Activated CD8-positive, alpha-beta memory T cell treated with anti-CD3 and anti-CD28 coated beads for 48 hours (primary cell): Measurements from ENCODE around the gene VSIG4.
"Not testable (repeated sequence)": the region's sequence is repeated elsewhere in the genome, so short reads cannot be mapped to it uniquely, and the experiment has no call there.

Experiments
- DNase-seq, 3 experiments: peaks; one replicate each; pipeline ENCODE4 v3.0.0-alpha.2; 2020; ENCODE audit warnings: low read depth in 2 of 3, low spot score in 2 of 3

VSIG4 gene

GRCh38 chrX:66039944-66040343 is at the start of gene VSIG4:
Gene VSIG4, minus strand, starts transcription at chrX:66040080. Its CDS starts 82 bp downstream, at chrX:66039998.
- DNase-seq, result no peak

DNA sequence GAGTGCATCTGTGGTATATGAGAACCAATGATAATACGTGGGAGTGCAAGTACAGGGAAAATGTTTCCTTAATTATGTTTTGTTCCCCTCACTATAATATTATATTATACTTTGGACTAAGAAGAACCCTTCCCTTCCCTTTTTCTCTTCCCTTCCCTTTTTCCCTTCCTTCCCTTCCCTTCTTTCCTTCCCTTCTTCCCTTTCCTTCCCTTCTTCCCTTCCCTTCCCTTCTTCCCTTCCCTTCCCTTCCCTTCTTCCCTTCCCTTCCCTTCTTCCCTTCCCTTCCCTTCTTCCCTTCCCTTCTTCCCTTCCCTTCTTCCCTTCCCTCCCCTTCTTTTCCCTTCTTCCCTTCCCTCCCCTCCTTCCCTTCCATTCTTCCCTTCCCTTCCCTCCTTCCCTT is 36.9 kb upstream of the VSIG4 start:
- no peak for DNase-seq

DNA sequence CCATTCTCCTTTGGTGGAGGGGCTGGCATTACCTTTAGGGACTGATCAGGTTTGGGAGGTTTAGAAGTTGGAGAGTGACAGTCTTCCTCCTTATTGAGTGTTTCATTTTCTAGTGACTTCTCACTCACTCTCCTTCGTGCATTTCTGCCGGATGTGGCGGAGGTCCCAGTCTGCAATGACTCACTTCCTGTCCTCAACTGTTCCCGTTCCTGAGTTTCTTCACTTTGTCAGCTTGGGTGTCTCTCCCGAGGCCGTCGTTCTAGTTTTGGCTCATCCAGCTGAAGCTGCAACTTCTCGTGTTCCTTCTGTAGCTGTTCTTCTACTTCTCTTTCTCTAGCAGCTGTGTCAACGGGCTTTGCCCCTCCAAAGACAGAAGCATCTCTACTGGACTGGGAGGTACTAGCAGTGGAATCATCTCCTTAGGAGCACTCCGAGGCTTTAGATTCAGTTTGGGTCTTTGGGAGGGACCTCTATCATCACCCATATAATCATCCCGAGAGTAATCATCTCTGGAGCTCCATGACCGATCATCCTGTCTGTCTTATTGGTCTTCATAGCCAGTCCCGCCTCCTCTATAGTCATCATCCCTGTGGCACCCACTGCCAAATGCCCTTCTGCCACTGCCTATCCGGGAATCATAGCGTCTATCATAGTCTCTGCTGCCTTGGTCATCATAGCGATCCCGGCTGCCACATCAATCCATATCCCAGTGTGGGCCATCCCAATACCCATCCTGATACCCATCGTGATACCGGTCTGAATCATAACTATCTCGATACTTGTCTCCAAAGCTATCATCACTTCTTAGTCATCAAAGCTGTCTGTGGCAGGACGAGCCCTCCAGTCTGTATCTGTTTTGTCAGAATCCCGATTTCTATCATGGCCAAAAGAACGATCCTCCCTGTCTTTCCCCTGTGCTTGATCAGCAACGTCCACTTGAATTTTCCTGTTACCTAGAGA is 35.3 kb upstream of the VSIG4 start:
- peak in 1 of 3 experiments; percentile 17 for DNase-seq

DNA sequence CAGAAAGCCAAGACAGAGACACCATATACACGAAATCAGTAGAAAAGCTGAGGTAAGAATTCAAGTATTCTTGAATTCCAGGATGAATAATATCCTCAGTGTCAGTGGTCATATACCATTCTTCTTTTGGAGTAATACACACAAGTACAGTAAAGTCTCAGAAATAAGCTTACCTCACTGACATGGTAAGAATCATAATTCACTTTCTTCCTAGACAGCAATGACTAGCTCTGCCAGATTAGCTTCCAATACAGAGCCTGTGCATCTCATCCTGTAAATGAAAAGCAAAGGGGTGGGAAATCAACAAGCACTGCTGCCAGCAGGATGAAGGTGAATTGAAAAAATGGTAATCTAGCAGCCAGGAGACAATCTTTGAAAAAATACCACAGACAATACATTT is 31.2 kb upstream of the VSIG4 start:
- no peak for DNase-seq

DNA sequence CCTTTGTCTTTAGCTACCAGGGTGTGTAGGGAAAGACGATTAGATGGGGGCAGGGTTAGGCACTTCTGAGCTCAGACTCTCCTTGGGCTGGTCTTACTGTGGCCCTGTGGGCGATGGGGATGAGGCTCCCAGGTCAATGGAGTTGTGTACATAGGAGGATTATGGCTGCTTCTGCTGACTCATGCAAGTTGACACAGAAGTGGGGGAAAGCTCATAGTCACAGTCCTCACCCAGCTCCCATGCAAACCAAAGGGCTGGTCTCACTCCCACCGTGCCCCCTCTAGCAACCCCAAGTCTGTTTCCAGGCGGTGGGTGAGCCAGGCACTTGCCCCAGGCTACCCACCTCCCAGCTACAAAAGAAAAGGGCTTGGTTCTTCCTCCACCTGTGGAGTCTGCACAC is 24.4 kb upstream of the VSIG4 start:
- no peak for DNase-seq

DNA sequence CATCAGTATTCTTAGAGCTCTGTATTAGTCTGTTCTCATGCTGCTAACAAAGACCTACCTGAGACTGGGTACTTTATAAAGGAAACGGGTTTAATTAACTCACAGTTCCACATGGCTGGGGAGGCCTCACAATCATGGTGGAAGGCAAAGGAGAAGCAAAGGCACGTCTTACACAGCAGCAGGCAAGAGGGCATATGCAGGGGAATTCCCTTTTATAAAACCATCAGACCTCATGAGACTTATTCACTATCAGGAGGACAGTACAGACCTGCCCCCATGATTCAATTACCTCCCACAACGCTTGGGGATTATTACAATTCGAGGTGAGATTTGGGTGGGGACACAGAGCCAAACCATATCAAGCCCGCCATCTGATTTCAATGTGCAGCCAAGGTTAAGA is 17.1 kb upstream of the VSIG4 start:
- DNase-seq, result not testable (repeated sequence)

- no peak for DNase-seq
Measured at GRCh38 chrX:66054978-66055377, 15.1 kb upstream of the VSIG4 start.

- DNase-seq, result no peak
Measured at GRCh38 chrX:66053414-66053813, 13.5 kb upstream of the VSIG4 start.

DNA sequence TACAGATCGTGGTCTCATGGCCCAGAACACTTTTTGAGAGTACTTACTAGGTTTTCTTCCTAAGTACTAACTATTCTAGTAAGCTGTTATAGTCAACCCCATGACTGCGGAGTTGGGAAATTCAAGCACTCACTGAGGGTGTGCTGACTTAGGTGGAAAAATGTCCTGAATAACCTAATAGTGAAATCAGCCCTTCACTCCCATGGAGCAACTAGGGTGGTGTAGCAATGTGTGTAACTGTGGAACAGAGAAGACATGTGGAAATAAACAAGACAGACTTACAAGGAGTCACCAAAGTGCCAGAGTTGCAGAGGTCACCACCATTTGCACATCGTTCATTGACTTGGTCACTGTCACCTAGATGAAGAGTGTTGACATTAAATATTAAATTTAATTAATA is 12.1 kb upstream of the VSIG4 start:
- no peak for DNase-seq

GRCh38 chrX:66050140-66050569 is 10.3 kb upstream of the VSIG4 start:
- no peak for DNase-seq

- no peak for DNase-seq
Measured at GRCh38 chrX:66049056-66049455, 9.2 kb upstream of the VSIG4 start.

DNA sequence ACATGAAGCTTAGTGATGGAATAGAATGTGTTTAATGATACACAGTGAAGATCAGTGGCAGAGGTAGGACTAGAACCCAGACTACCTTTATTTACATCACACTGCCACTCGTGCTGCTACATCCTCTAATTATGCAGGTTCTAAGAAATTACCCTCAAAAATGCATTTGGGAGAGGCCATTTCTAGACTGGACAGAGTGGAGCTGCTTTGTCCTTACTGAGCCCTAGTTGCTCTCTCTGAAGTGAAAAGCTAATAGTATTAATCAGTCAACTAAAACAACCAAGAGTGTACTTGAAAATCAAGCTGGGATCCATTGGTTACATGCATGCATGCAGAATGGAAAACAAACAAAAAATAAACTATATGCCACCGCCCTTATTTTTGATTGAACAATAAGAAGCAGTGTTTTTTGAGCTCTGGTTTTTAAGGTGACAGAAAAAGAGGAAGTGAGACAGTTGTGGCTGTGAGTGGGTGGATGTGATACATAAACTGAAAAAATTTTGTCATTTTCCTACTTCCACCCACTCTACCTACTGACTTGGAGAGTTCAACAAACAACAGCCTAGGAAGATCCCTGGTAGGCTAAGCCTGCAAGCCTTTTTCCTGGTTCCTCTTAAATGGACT is 6.8 kb upstream of the VSIG4 start:
- DNase-seq, result no peak

DNA sequence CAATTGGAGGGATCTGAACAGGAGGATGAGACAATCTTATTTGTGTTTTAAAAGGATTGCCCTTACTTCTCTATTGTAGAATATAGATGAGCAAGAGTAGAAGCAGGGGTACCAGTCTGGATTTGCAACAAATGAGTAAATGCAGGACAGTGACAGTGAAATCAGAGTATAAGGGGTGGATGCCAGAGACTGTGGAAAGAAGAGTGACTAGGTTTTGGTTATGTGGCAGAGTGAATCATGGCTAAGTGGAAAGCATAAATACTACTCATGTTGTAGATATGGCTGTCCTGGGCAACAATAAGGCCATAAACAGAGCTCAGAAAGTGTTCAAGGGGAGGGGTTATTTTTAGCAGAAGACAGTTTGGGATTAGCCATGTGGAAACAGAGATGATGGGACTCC is 6.0 kb upstream of the VSIG4 start:
- no peak for DNase-seq

GRCh38 chrX:66043584-66043983 is 3.7 kb upstream of the VSIG4 start:
- no peak for DNase-seq

- no peak for DNase-seq
Measured at GRCh38 chrX:66042307-66043077, 2.6 kb upstream of the VSIG4 start.

GRCh38 chrX:66038115-66038514 is 1.8 kb downstream of the VSIG4 start:
- DNase-seq, result no peak

DNA sequence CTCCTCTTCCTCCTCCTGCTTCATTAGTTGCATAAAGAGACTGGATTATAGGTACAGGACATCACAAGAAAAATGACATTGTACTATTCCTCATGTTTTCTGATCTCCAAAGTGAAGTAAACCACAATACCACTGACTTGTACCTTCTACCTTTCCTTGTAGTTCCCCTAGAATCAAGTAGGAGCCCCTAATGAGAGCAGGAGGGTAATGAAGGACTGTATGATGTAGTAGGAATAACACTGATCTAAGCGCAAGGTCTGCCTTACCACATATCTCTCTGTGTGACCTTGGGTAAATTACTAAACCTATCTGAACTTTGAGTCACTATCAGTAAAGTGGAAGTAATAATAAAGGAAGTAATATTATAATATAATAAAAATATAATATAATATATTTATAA is 3.6 kb downstream of the VSIG4 start:
- no peak for DNase-seq

DNA sequence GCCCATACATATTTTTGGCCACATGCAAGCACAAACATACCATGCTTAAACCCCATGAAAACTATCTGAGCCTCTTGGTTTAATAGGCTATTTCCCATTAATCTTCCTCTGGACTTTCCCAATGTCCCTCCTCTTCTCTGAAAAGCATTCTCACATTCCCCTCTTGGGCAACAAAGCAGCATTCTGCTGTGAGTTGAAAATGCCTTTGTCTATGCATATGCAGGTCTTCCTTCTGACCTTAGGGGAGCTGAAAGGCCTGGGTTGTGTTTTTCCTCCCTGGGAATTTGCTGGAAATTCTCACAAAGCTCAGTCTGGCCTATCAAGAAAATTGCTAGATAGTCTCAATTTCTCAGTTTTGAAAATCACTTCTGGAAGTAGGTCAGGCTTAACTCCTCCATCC is 4.2 kb downstream of the VSIG4 start:
- DNase-seq, result no peak

DNA sequence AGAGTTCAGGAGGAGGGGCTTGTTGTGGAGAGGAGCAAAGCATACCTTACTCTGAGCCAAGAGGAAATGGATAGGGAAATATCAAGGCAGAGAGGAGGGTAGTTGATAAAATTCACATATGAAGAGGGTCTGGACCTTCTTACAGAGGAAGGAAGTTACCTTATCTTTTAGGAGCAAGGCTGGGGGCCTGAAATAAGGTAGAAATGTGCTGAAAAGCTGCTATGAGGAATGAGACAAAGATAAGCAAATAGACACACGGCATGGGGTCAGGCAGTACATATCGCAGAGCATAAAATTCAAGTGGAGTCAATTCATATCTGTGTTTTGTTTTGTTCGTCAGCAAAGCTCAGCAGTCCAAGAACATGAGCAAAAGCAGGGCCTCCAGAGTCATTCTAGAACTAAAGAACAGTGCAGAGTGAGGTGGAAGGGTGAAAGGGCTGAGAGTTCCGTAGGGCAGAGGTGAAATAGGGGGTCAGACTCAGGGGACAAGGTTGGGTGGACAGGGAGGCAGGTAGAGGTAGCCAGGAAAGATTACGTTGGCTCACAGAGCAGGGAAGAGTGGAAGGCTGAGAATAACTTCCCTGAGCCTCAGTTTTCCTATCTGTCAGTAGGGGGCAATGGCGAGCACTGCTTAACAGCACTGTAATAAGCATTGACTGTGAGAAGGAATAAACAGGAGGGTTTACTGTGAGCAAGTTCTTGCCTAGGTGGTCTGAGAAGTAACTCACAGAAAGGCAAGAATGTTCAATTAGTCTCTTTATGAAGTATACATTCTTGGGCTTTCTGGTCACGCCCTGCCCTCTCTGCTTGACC is 9.2 kb downstream of the VSIG4 start:
- no peak for DNase-seq

DNA sequence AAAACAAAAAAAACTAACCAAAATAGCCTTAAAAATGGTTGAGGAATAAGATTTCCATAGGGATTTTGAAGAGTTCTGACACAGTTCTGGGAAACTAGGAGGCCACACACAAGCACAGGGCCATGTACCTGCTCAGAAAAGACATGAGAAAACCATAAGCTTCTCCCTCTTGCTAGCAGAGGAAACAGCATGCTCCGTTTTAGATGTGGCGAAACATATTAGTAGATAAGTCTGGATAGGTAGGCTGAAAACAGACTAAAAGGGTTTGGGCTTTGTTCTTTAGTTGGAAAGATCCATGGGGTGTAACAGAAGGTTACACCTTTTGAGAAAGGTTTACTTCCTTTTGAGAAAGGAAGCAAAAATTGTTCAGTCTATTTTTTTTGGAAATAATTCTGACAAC is 10.9 kb downstream of the VSIG4 start:
- no peak for DNase-seq

GRCh38 chrX:66024570-66024969 is 15.3 kb downstream of the VSIG4 start:
- DNase-seq, result no peak
